H1 (cell line): ENCODE data around the gene HOXB8. TPM values are rescaled to one million over a fixed set of nuclear protein-coding genes. Genes with fewer than 3 reads are reported as not detected.

Source experiments
- CTCF ChIA-PET: fragments of 300-600 bp; sonication (Branson Sonifier 250); formaldehyde crosslinking; loops from one replicate; lab custom pipeline; 2021; ENCODE audit not compliant: partially characterized antibody; lab: Charles Lee
- POLR2A ChIA-PET: fragments of 300-600 bp; sonication (Branson Sonifier 250); formaldehyde crosslinking; loops from one replicate; lab custom pipeline; 2021; ENCODE audit warnings: inconsistent platforms; ENCODE audit not compliant: partially characterized antibody; lab: Charles Lee
- DNase-seq, 2 experiments: peaks; one replicate each; pipeline versions ENCODE4 v3.0.0 to v3.0.0-alpha.2; 2010 to 2022; ENCODE audit warnings: low spot score in 2 of 2, low read depth in 1 of 2, mixed read lengths in 1 of 2
- FAIRE-seq: peaks from 2 replicates; lab custom pipeline; 2011; peaks lifted over from hg19 to GRCh38; lab: Jason Lieb, UNC
- H2AFZ ChIP-seq: 2 replicates; pipeline ENCODE4 v1.8.1; 2012; ENCODE audit warnings: low read length, inconsistent platforms
- H2AK5ac ChIP-seq: 2 replicates; pipeline ENCODE4 v1.6.1; 2013; ENCODE audit warnings: low read depth, low read length
- H2BK120ac ChIP-seq: replicated peaks from 2 replicates; pipeline ENCODE3; 2013; ENCODE audit warnings: low read depth, low read length, inconsistent platforms
- H2BK12ac ChIP-seq: 2 replicates; pipeline ENCODE4 v1.6.1; 2013; ENCODE audit warnings: low read depth, low read length
- H2BK15ac ChIP-seq: 2 replicates; pipeline ENCODE4 v1.6.1; 2013; ENCODE audit warnings: low read length
- H2BK20ac ChIP-seq: 2 replicates; pipeline ENCODE4 v1.6.1; 2013; ENCODE audit warnings: low read length
- H2BK5ac ChIP-seq: 2 replicates; pipeline ENCODE4 v1.6.1; 2013; ENCODE audit warnings: low read depth, low read length
- H3K14ac ChIP-seq: 2 replicates; pipeline ENCODE4 v1.6.1; 2013; ENCODE audit warnings: inconsistent platforms; ENCODE audit not compliant: insufficient read length
- H3K18ac ChIP-seq: 2 replicates; pipeline ENCODE4 v1.6.1; 2013; ENCODE audit warnings: low read length; ENCODE audit errors: extremely low read depth
- H3K23ac ChIP-seq: 2 replicates; pipeline ENCODE4 v1.6.1; 2013; ENCODE audit warnings: inconsistent platforms; ENCODE audit not compliant: insufficient read length
- H3K23me2 ChIP-seq: 2 replicates; pipeline ENCODE4 v1.6.1; 2013; ENCODE audit warnings: low read depth, low read length
- H3K27ac ChIP-seq: 2 replicates; pipeline ENCODE4 v1.6.1; 2011; ENCODE audit warnings: low read depth, low read length, inconsistent platforms
- H3K27me3 ChIP-seq, 4 experiments: replicated peaks in 1 of 4; 1 replicate in 1 of 4; 2 replicates in 3 of 4; pipeline versions ENCODE4 v1.6.1 to v1.8.1; 2011 to 2013; ENCODE audit warnings: low read length in 3 of 4, mild to moderate bottlenecking in 3 of 4, inconsistent platforms in 2 of 4, mixed read lengths in 2 of 4, moderate library complexity in 1 of 4; ENCODE audit not compliant: control insufficient read depth in 3 of 4, insufficient read depth in 3 of 4; ENCODE audit errors: extremely low read depth in 1 of 4
- H3K36me3 ChIP-seq, 4 experiments: 2 replicates each; pipeline versions ENCODE4 v1.6.1 to v1.8.1; 2011 to 2013; ENCODE audit warnings: mild to moderate bottlenecking in 4 of 4, low read length in 3 of 4, moderate library complexity in 2 of 4, control low read depth in 1 of 4, inconsistent platforms in 1 of 4; ENCODE audit not compliant: insufficient read depth in 4 of 4, control insufficient read depth in 2 of 4
- H3K4ac ChIP-seq: replicated peaks from 2 replicates; pipeline ENCODE3; 2013; ENCODE audit warnings: low read length, low read depth, mixed read lengths, inconsistent platforms; ENCODE audit not compliant: insufficient read length
- H3K4me1 ChIP-seq, 4 experiments: replicated peaks in 1 of 4; 1 replicate in 1 of 4; 2 replicates in 3 of 4; pipeline versions ENCODE4 v1.6.1 to v1.8.1; 2011 to 2013; ENCODE audit warnings: low read length in 3 of 4, inconsistent platforms in 2 of 4, mixed read lengths in 1 of 4; ENCODE audit not compliant: insufficient read depth in 4 of 4, control insufficient read depth in 3 of 4
- H3K4me2 ChIP-seq, 2 experiments: 2 replicates each; pipeline versions ENCODE4 v1.6.1 to v1.8.1; 2011 to 2013; ENCODE audit warnings: low read depth in 2 of 2, low read length in 2 of 2, control low read depth in 1 of 2, inconsistent platforms in 1 of 2, mild to moderate bottlenecking in 1 of 2; ENCODE audit not compliant: insufficient read depth in 1 of 2
- H3K4me3 ChIP-seq, 4 experiments: fragments of 200-600, 300-600 bp in 1 of 4; sonication (generic), shearing (Covaris generic), sonication (Bioruptor Twin) in 1 of 4; 2 replicates each; pipeline versions ENCODE4 v1.5.1 to v1.8.1; 2011 to 2016; ENCODE audit warnings: low read length in 4 of 4, low read depth in 3 of 4, control low read depth in 2 of 4, inconsistent platforms in 2 of 4, mild to moderate bottlenecking in 2 of 4, mixed read lengths in 1 of 4, moderate library complexity in 1 of 4; ENCODE audit not compliant: insufficient read depth in 2 of 4; ENCODE audit errors: extremely low read depth in 1 of 4
- H3K56ac ChIP-seq: replicated peaks from 2 replicates; pipeline ENCODE3; 2013; ENCODE audit warnings: low read depth, mild to moderate bottlenecking, mixed read lengths, low read length, inconsistent platforms; ENCODE audit not compliant: insufficient read length
- H3K79me1 ChIP-seq: 2 replicates; pipeline ENCODE4 v1.6.1; 2013; ENCODE audit warnings: low read depth, low read length, control low read depth
- H3K79me2 ChIP-seq, 2 experiments: 2 replicates each; pipeline versions ENCODE4 v1.6.1 to v1.8.1; 2012 to 2013; ENCODE audit warnings: low read length in 2 of 2, mild to moderate bottlenecking in 2 of 2, inconsistent platforms in 1 of 2; ENCODE audit not compliant: insufficient read depth in 2 of 2, control insufficient read depth in 1 of 2
- H3K9ac ChIP-seq, 4 experiments: replicated peaks in 1 of 4; 1 replicate in 1 of 4; 2 replicates in 3 of 4; pipeline versions ENCODE4 v1.6.1 to v1.8.1; 2011 to 2013; ENCODE audit warnings: low read depth in 3 of 4, low read length in 3 of 4, control low read depth in 2 of 4, mild to moderate bottlenecking in 2 of 4, moderate library complexity in 2 of 4, inconsistent platforms in 1 of 4; ENCODE audit errors: extremely low read depth in 1 of 4
- H3K9me3 ChIP-seq, 2 experiments: 2 replicates each; pipeline versions ENCODE4 v1.6.1 to v1.8.1; 2012 to 2013; ENCODE audit warnings: mild to moderate bottlenecking in 2 of 2, moderate library complexity in 2 of 2, control low read depth in 1 of 2, inconsistent platforms in 1 of 2, low read depth in 1 of 2, low read length in 1 of 2, mixed read lengths in 1 of 2; ENCODE audit not compliant: insufficient read depth in 2 of 2
- H4K20me1 ChIP-seq, 2 experiments: replicated peaks in 1 of 2; 2 replicates each; pipeline versions ENCODE3 to v1.8.1; 2011 to 2013; ENCODE audit warnings: inconsistent platforms in 2 of 2, low read length in 2 of 2, mild to moderate bottlenecking in 1 of 2; ENCODE audit not compliant: insufficient read depth in 2 of 2, control insufficient read depth in 1 of 2
- H4K5ac ChIP-seq: 2 replicates; pipeline ENCODE4 v1.6.1; 2013; ENCODE audit warnings: low read length, low read depth, mixed read lengths, inconsistent platforms; ENCODE audit not compliant: insufficient read length
- H4K8ac ChIP-seq: 2 replicates; pipeline ENCODE4 v1.8.0; 2013; ENCODE audit warnings: mild to moderate bottlenecking, moderate library complexity, low read length, inconsistent platforms; ENCODE audit not compliant: insufficient read depth; ENCODE audit errors: extremely low read depth
- H4K91ac ChIP-seq: replicated peaks from 2 replicates; pipeline ENCODE3; 2013; ENCODE audit warnings: low read length, mixed read lengths, inconsistent platforms; ENCODE audit not compliant: insufficient read length
- BACH1 ChIP-seq: IDR thresholded peaks from 2 replicates; pipeline ENCODE4 v1.6.1; 2012; ENCODE audit warnings: low read length, improper control_type of control experiment
- MAX ChIP-seq: IDR thresholded peaks from 2 replicates; pipeline ENCODE4 v1.6.1; 2012; ENCODE audit warnings: inconsistent platforms
- RNF2 ChIP-seq: fragments of 200-900, 300-1000 bp; sonication (generic); IDR thresholded peaks from 2 replicates; pipeline ENCODE4 v1.7.1; 2016; ENCODE audit warnings: borderline replicate concordance, low read depth, mild to moderate bottlenecking, antibody characterized with exemption, low read length; ENCODE audit not compliant: poor library complexity, severe bottlenecking; ENCODE audit errors: missing control alignments
- SIN3A ChIP-seq, 2 experiments: IDR thresholded peaks in 1 of 2; conservative IDR thresholded peaks in 1 of 2; 2 replicates each; pipeline ENCODE4 v1.6.1; 2011 to 2012; ENCODE audit warnings: low read length in 2 of 2, improper control_type of control experiment in 1 of 2, low read depth in 1 of 2, mild to moderate bottlenecking in 1 of 2
- SP4 ChIP-seq: IDR thresholded peaks from 2 replicates; pipeline ENCODE4 v1.6.1; 2012; ENCODE audit warnings: low read length, inconsistent platforms
- WGBS, 2 experiments: shearing (Covaris generic) in 1 of 2; methylation state at CpG; one replicate each; pipeline versions ENCODE4 v1.1.6 to v1.1.7; 2013 to 2015; ENCODE audit warnings: low lambda C conversion rate in 2 of 2, mixed read lengths in 2 of 2, inconsistent platforms in 1 of 2, low coverage in 1 of 2, missing lambda C conversion rate in 1 of 2; ENCODE audit not compliant: insufficient replicate concordance in 2 of 2, insufficient coverage in 1 of 2, insufficient read length in 1 of 2; ENCODE audit errors: extremely low coverage in 1 of 2, missing lambda C conversion rate in 1 of 2; 5-methylcytosine and 5-hydroxymethylcytosine counted together
- polyA plus RNA-seq, 7 experiments: library from polyadenylated mRNA; depleted of rRNA in 3 of 7; stranded (reverse) in 5 of 7; unstranded in 2 of 7; fragments of >200 nt in 5 of 7; fragments of 200-250 nt in 2 of 7; gene quantifications; 1 replicate in 5 of 7; 2 replicates in 1 of 7; 4 replicates in 1 of 7; pipeline versions ENCODE4 v1.2.1 to v1.2.3, GENCODE V29; 2011 to 2013; ENCODE audit warnings: missing spikeins in 2 of 7, mixed read lengths in 2 of 7
- total RNA-seq: library from RNA; stranded (reverse); fragmentation: NEBNext Ultra II Directional; extraction: Animal tissue kit (Norgen Biotek cat#: 25700); gene quantifications from 2 replicates; pipeline ENCODE4 v1.2.1, GENCODE V29; 2021

The HOXB8 gene
- total and polyA plus RNA-seq, 2 of the 8 experiments (the other 6 are each of a cell fraction or from before 2014, with no cell fraction given): not detected

DNA sequence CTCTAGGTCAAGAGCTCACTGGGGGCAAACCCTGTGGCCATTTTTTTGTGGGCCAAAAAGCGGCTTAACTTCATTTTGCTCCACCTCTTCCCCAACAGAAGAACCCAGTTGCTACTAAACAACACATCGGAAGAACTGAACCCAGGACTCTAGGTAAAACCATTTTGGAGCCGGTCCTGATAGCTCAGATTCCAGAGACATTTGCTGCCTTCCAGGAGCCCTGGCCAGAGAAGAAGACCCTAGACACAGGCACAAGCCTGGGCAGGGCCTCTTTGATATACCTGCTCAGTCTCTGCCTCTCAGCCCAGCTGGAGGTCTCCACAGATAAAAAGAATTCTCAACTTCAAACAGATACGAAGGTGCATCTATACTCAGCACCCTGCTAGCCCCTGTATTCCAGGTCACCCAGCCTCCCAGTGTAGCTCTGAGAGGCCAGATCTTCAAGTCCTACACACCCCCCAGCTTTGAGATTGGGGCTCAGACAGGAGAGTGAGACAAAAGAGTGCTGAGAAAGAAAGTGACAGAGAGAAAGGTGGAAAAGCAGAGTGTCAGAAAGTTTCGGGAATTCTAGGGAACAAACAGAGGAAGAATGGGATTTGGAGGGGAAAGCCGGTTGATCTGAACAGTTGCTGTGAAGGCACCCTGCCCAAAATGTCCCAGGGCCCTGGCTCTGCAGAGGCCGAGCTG lies 17.6 kb upstream of the HOXB8 start:
- H3K27ac ChIP-seq: no peak overlapping the region
- H4K20me1 ChIP-seq: peaks cover 40 to 41% of the 10 kb centered on the region in 2 experiments
- no peak overlapping the region for H4K5ac ChIP-seq
- H2BK120ac ChIP-seq: no peak overlapping the region
- H3K4me3 ChIP-seq: no peak overlapping the region
- no peak overlapping the region for H2BK5ac ChIP-seq
- ChIA-PET POLR2A (interaction anchor here (1.0 kb wide), 1 partner anchor 10 kb away, joined by 3 read pairs; no protein-coding TSS in a partner anchor), CTCF (interaction anchor here (0.7 to 1.9 kb wide), 11 partner anchors 11 to 246 kb away, joined by 3 to 5 read pairs (median 3); no protein-coding TSS in a partner anchor)
- peaks cover 0 to 5% (median 1%) of the 10 kb centered on the region in 4 experiments; a peak in 3 of 7 replicates for H3K4me1 ChIP-seq
- FAIRE-seq: no peak
- H3K79me2 ChIP-seq: no peaks in the 10 kb centered on the region
- H2BK15ac ChIP-seq: no peak overlapping the region
- H3K56ac ChIP-seq: no peak overlapping the region
- no peaks in the 10 kb centered on the region for H3K79me1 ChIP-seq
- peak overlapping the region; percentile 68 for H2BK12ac ChIP-seq
- 0 out of 2 replicates have a peak, but pooled peaks cover 2% of the 10 kb centered on the region for H3K23me2 ChIP-seq
- no peak overlapping the region for H2AK5ac ChIP-seq
- no peak for DNase-seq
- no peak overlapping the region for H3K14ac ChIP-seq
- TF ChIP-seq BACH1 (no peak), SIN3A (conservative IDR thresholded peaks at IDR 0.05 in 1 of 2, IDR thresholded peaks at IDR 0.05 in 1 of 2; ENCODE audit: low read depth in 1 of 2, low read length in 2 of 2) (no peak), RNF2 (peak; percentile 50), SP4 (no peak), MAX (no peak)
- no peaks in the 10 kb centered on the region; a peak in 1 of 8 replicates for H3K36me3 ChIP-seq
- 29% methylated on average over 7 of the region's 7 CpGs; no CpG with 5 or more reads in 1 of the 2 experiments for WGBS, 2 experiments
- H3K23ac ChIP-seq: no peak overlapping the region
- H4K91ac ChIP-seq: no peak overlapping the region
- no peak overlapping the region for H4K8ac ChIP-seq
- H3K4me2 ChIP-seq: 0 out of 4 replicates have a peak overlapping the region, but pooled peaks of 1 of the 2 experiments have one; percentile 3
- H2BK20ac ChIP-seq: no peak overlapping the region
- H3K27me3 ChIP-seq: peaks cover 97 to 100% (median 99%) of the 10 kb centered on the region in 4 experiments
- H3K18ac ChIP-seq: no peak overlapping the region
- no peak overlapping the region for H3K9ac ChIP-seq
- H3K9me3 ChIP-seq: no peaks in the 10 kb centered on the region
- no peak overlapping the region for H3K4ac ChIP-seq
- no peak overlapping the region for H2AFZ ChIP-seq
